Stomach smooth muscle (tissue), 2 donors: ENCODE data around the gene BICD2.

ENCODE experiments used
- H3K27ac ChIP-seq: one replicate; pipeline ENCODE4 v1.7.0; 2013; ENCODE audit warnings: mild to moderate bottlenecking, low read length, inconsistent platforms
- H3K27me3 ChIP-seq, 2 donors: one replicate each; pipeline ENCODE4 v1.7.0; 2013; ENCODE audit warnings: low read length in 2 of 2; ENCODE audit not compliant: insufficient read depth in 2 of 2, control insufficient read depth in 1 of 2
- H3K36me3 ChIP-seq, 2 donors: one replicate each; pipeline ENCODE4 v1.7.0; 2013; ENCODE audit warnings: low read length in 2 of 2; ENCODE audit not compliant: control insufficient read depth in 2 of 2, insufficient read depth in 2 of 2
- H3K4me1 ChIP-seq: one replicate; pipeline ENCODE4 v1.7.0; 2013; ENCODE audit warnings: low read length; ENCODE audit not compliant: control insufficient read depth, insufficient read depth
- H3K4me3 ChIP-seq, 2 donors: one replicate each; pipeline ENCODE4 v1.7.0; 2013; ENCODE audit warnings: low read length in 2 of 2
- H3K9ac ChIP-seq, 2 donors: one replicate each; pipeline ENCODE4 v1.7.0; 2013; ENCODE audit warnings: low read length in 2 of 2, mild to moderate bottlenecking in 1 of 2
- H3K9me3 ChIP-seq, 2 donors: one replicate each; pipeline ENCODE4 v1.7.0; 2013; ENCODE audit warnings: low read length in 2 of 2; ENCODE audit not compliant: control insufficient read depth in 2 of 2
- donor health status: healthy.
- donor health status: Pancreatic carcinoma.

BICD2 gene

GRCh38 chr9:92664394-92665152 is 100.1 kb downstream of the BICD2 start:
- Histone ChIP-seq H3K36me3 (peaks cover 6 to 9% of the 10 kb centered on the region in 2 donors), H3K4me3 (no peak overlapping the region), H3K27me3 (no peaks in the 10 kb centered on the region), H3K27ac (no peak overlapping the region), H3K9ac (no peak overlapping the region), H3K4me1 (peaks cover 16% of the 10 kb centered on the region), H3K9me3 (no peaks in the 10 kb centered on the region)

- no peak overlapping the region for H3K9ac ChIP-seq
- H3K27ac ChIP-seq, result no peak overlapping the region
These were observed 100.7 kb downstream of the BICD2 start for GRCh38 chr9:92663951-92664350.

GRCh38 chr9:92663126-92663525 is 101.5 kb downstream of the BICD2 start:
- Histone ChIP-seq H3K9ac (no peak overlapping the region), H3K36me3 (peaks cover 8 to 12% of the 10 kb centered on the region in 2 donors), H3K9me3 (no peaks in the 10 kb centered on the region), H3K4me1 (peaks cover 6% of the 10 kb centered on the region), H3K27me3 (no peaks in the 10 kb centered on the region), H3K27ac (no peak overlapping the region), H3K4me3 (no peak overlapping the region)

More at GRCh38 chr9:92663951-92664350, 100.7 kb downstream of the BICD2 start:
- Histone ChIP-seq H3K36me3 (peaks cover 6 to 9% of the 10 kb centered on the region in 2 donors), H3K4me1 (peaks cover 10% of the 10 kb centered on the region), H3K27me3 (no peaks in the 10 kb centered on the region), H3K4me3 (no peak overlapping the region), H3K9me3 (no peaks in the 10 kb centered on the region)

GRCh38 chr9:92661743-92662142 is 102.9 kb downstream of the BICD2 start:
- Histone ChIP-seq H3K9me3 (no peaks in the 10 kb centered on the region), H3K27me3 (no peaks in the 10 kb centered on the region), H3K9ac (no peak overlapping the region), H3K4me3 (no peak overlapping the region), H3K27ac (no peak overlapping the region), H3K36me3 (peaks cover 13 to 15% of the 10 kb centered on the region in 2 donors), H3K4me1 (peaks cover 6% of the 10 kb centered on the region)
